IPS-20b (cell line): ENCODE results near the gene ADAM23.

Source experiments
- H3K27ac ChIP-seq: one replicate; pipeline ENCODE4 v1.5.1; 2013; ENCODE audit warnings: low read length
- H3K27me3 ChIP-seq: 2 replicates; pipeline ENCODE4 v1.6.1; 2013; ENCODE audit warnings: mild to moderate bottlenecking, low read length, inconsistent platforms; ENCODE audit not compliant: insufficient read depth
- H3K36me3 ChIP-seq: 2 replicates; pipeline ENCODE4 v1.6.1; 2013; ENCODE audit warnings: low read depth, mild to moderate bottlenecking, inconsistent platforms, low read length, moderate library complexity; ENCODE audit not compliant: insufficient read depth
- H3K4me1 ChIP-seq: 2 replicates; pipeline ENCODE4 v1.6.1; 2013; ENCODE audit warnings: mild to moderate bottlenecking, control low read depth, inconsistent platforms, low read length, moderate library complexity; ENCODE audit not compliant: insufficient read depth
- H3K4me3 ChIP-seq: 2 replicates; pipeline ENCODE4 v1.5.1; 2013; ENCODE audit warnings: mild to moderate bottlenecking, low read length, inconsistent platforms
- H3K9ac ChIP-seq: 2 replicates; pipeline ENCODE4 v1.6.1; 2013; ENCODE audit warnings: low read depth, mild to moderate bottlenecking, inconsistent platforms, low read length, moderate library complexity
- H3K9me3 ChIP-seq: 2 replicates; pipeline ENCODE4 v1.6.1; 2013; ENCODE audit warnings: mild to moderate bottlenecking, low read depth, low read length, inconsistent platforms; ENCODE audit not compliant: insufficient read depth

ADAM23 gene

DNA sequence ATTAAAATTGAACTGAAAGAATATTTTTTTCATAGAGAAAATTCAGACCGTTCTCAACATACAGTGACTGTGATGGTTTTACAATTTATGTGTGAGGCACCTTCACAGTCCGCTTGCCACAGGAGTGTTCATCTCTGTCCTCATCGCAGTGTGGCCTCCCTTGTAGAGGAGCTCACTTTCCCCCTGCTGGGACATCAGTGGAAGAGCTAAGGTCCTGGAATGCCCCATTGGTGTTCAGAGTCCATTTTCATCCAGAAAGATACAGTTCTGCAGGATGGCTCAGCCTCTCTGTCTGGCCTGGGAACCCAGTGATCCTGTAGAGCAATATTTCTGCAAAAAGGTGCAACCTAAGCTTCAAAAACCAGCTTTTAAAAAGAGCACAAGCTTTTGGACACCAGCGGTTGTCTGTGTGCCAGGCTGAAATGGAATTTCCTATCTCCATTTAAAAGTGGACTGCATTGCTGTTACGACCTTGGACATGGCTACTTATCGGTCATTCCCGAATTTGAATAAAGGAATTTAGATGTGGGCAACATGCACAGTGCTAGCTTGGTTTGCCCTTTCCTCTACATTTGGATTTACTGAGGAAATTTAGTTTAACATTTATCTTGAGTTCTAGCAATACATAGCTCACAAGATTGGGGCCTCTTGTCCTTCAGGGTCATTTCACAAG lies 172.2 kb downstream of the ADAM23 start:
- Histone ChIP-seq H3K4me3 (no peak overlapping the region), H3K4me1 (no peaks in the 10 kb centered on the region; the same call in 1 of the 2 replicates), H3K27me3 (no peaks in the 10 kb centered on the region), H3K36me3 (no peaks in the 10 kb centered on the region), H3K27ac (no peak overlapping the region), H3K9me3 (no peaks in the 10 kb centered on the region; the same call in 1 of the 2 replicates), H3K9ac (no peak overlapping the region)

DNA sequence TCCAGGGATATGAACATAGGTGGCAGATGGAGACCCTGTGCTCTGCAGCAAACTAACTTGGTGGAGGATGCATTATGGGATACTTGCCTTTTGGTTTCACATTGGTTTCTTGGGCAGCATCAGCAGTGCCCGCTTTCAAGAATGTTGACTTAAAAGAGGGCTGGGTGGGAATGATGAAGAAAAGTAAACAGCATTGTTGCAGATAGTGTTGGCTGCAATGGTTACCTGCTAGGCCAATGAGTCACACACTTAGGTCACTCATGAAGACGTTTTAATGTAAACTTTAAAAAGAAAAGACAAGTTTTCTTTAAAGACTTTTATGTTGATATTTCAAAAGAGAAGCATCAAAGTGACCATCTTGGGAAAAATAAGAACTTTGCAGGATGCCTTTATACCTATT lies 172.8 kb downstream of the ADAM23 start:
- Histone ChIP-seq H3K9ac (no peak overlapping the region), H3K4me3 (no peak overlapping the region), H3K27ac (no peak overlapping the region), H3K9me3 (no peaks in the 10 kb centered on the region; the same call in 1 of the 2 replicates), H3K4me1 (no peaks in the 10 kb centered on the region; the same call in 1 of the 2 replicates), H3K36me3 (no peaks in the 10 kb centered on the region), H3K27me3 (no peaks in the 10 kb centered on the region)

DNA sequence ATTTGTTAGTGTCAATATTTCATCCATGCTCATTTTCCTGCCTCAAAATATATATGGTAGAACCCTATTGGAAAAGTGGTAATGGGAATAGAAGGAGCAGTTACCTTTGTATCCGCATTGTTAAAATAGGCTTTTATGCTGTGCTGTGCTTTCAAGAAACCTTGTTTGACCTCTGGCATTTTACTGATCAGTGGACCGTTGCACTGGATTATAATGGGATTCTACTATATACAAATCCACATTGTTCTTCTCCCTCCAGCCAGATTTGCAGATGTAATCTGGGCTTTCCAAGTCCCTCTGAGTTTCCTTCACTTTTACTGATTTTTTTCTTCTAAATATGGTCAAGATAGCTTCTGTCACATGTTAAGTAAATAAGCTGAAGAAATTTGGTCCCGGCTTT lies 175.7 kb downstream of the ADAM23 start:
- Histone ChIP-seq H3K36me3 (no peaks in the 10 kb centered on the region), H3K27ac (no peak overlapping the region), H3K9me3 (no peaks in the 10 kb centered on the region)

DNA sequence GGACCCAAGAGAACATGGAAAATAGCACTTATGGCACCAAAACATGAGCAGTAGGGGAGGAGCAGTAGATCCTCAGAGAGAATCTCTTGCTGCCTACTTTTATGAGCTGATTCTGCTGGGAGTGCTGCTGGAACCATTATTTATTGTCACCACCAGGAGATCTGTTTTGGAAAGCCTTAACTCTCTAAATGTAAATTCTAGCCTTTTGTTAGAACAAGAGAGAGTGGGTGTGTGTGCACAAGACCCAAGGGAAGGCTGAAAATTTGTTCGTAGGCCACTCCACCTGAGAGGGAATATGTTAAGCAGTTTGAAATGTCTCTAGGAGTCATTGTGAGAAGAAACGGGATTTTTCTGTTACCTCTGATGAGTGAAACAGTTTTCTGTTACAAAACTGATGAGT lies 182.8 kb downstream of the ADAM23 start:
- Histone ChIP-seq H3K4me3 (no peak overlapping the region), H3K27me3 (no peaks in the 10 kb centered on the region; the same call in 1 of the 2 replicates), H3K4me1 (no peaks in the 10 kb centered on the region), H3K9me3 (no peaks in the 10 kb centered on the region), H3K36me3 (no peaks in the 10 kb centered on the region), H3K9ac (no peak overlapping the region), H3K27ac (no peak overlapping the region)

More for the DNA sequence above, 175.7 kb downstream of the ADAM23 start:
- H3K4me3 ChIP-seq, result no peak overlapping the region
- H3K27me3 ChIP-seq, result no peaks in the 10 kb centered on the region
- no peak overlapping the region for H3K9ac ChIP-seq
- H3K4me1 ChIP-seq, result no peaks in the 10 kb centered on the region; the same call in 1 of the 2 replicates

DNA sequence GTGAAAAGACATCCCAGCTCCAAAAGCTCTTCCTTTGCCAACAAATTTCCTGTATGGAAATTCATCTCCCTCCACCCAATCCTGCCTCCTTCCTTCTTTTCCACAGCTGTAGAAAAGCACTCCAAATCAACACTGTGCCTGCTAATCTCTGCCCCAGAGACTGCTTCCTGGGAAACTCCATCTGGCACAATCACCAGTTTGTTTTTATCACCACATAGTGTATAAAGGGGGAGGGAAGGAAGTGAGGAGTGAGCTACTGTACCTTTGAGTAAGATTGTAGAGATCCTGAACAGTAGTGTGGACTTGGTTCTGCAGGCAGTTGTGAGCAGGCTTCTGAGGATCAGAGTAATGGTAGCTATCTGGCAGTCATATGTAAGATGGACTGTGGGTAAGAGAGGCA lies 184.3 kb downstream of the ADAM23 start:
- Histone ChIP-seq H3K27ac (no peak overlapping the region), H3K4me3 (no peak overlapping the region), H3K4me1 (no peaks in the 10 kb centered on the region), H3K36me3 (no peaks in the 10 kb centered on the region), H3K27me3 (no peaks in the 10 kb centered on the region; the same call in 1 of the 2 replicates), H3K9ac (no peak overlapping the region), H3K9me3 (no peaks in the 10 kb centered on the region)

DNA sequence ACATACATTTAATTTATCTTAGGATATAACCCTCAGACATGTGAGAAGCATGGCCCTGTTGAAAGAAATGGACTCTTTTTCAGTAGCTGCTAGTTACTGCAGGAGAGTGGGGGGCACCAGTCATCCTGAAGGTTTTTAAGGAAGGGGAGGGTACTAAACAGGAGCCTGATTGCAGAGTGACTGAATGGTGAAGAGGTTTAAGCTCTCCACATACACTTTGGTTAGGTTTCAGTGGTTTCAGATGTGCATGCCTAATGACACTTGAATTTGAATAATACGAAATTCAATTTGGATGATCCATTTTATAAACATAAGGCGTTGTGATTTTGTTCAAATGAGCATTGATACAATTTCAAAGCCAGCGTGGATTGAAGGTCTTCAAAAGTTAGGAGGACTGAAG lies 188.0 kb downstream of the ADAM23 start:
- H3K9ac ChIP-seq, result no peak overlapping the region
- no peaks in the 10 kb centered on the region; the same call in 1 of the 2 replicates for H3K4me1 ChIP-seq
- no peaks in the 10 kb centered on the region for H3K36me3 ChIP-seq
- no peaks in the 10 kb centered on the region for H3K9me3 ChIP-seq
- H3K27ac ChIP-seq, result no peak overlapping the region
- no peaks in the 10 kb centered on the region; the same call in 1 of the 2 replicates for H3K27me3 ChIP-seq
- H3K4me3 ChIP-seq, result no peak overlapping the region

DNA sequence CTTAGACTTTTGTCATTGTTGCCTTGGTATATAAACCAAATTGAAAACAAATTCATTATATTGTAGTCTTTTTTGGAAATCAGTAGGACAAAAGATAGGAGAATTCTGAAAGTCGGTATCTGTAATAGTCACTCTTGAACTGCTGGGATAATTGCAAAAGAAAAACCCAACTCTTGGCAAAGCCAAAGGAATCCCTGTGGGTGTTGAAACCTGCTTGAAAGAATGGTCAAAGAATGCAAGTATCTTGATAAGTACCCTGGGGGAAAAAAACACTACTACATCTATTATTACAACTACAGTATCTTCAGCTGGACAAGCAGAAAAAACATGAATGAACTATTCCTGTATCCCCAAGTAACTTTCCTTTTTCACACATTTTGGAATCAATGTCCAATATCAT lies 191.7 kb downstream of the ADAM23 start:
- no peaks in the 10 kb centered on the region for H3K9me3 ChIP-seq
- H3K27me3 ChIP-seq, result peaks cover 22% of the 10 kb centered on the region
- H3K9ac ChIP-seq, result no peak overlapping the region
- H3K4me1 ChIP-seq, result no peaks in the 10 kb centered on the region; the same call in 1 of the 2 replicates
- no peaks in the 10 kb centered on the region for H3K36me3 ChIP-seq
- no peak overlapping the region for H3K4me3 ChIP-seq
- H3K27ac ChIP-seq, result no peak overlapping the region

DNA sequence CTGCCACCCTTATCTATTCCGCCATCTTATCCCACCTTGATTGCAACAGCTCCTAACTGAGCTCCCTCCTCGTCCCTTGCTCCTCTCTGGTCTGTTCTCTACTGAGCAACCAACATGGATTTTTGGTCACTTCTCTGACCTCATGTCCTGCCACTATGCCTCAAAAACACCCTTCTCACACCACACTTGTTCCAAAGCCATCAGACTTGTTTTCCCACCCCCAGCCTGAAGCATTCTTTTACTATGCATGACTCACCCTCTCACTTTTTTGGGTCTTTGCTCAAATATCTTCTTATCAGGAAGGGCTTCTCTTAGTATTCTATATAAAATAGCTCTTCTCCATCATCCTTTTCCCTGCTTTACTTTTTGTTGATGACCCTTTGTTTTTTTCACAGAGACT lies 196.3 kb downstream of the ADAM23 start:
- Histone ChIP-seq H3K4me1 (no peaks in the 10 kb centered on the region; the same call in none of the 2 replicates), H3K9ac (no peak overlapping the region), H3K27ac (no peak overlapping the region), H3K27me3 (peaks cover 66% of the 10 kb centered on the region), H3K4me3 (no peak overlapping the region), H3K36me3 (no peaks in the 10 kb centered on the region), H3K9me3 (no peaks in the 10 kb centered on the region)

DNA sequence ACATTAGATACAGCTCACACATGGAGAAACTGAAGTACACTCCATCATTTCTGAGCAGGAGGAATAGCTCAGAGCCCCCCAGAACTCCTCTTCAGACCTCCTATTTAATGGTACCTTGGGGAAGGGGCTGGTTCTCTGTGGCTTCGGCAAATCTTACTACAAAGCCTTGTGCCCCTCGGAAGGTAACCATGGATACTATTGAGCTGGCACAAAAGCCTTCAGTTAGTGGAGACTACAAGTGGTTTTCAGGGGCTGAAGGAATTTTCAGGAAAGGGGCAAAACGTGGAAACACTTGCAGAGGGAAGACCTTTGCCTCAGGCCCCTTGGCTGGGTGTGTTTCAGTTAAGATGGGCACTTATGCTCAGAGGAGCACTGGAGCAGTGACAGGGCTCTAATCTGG lies 197.9 kb downstream of the ADAM23 start:
- Histone ChIP-seq H3K27me3 (peaks cover 72% of the 10 kb centered on the region), H3K4me3 (peak overlapping the region; percentile 77; the same call in 1 of the 2 replicates), H3K36me3 (no peaks in the 10 kb centered on the region), H3K4me1 (no peaks in the 10 kb centered on the region; the same call in 1 of the 2 replicates), H3K9ac (no peak overlapping the region), H3K27ac (no peak overlapping the region), H3K9me3 (no peaks in the 10 kb centered on the region)

DNA sequence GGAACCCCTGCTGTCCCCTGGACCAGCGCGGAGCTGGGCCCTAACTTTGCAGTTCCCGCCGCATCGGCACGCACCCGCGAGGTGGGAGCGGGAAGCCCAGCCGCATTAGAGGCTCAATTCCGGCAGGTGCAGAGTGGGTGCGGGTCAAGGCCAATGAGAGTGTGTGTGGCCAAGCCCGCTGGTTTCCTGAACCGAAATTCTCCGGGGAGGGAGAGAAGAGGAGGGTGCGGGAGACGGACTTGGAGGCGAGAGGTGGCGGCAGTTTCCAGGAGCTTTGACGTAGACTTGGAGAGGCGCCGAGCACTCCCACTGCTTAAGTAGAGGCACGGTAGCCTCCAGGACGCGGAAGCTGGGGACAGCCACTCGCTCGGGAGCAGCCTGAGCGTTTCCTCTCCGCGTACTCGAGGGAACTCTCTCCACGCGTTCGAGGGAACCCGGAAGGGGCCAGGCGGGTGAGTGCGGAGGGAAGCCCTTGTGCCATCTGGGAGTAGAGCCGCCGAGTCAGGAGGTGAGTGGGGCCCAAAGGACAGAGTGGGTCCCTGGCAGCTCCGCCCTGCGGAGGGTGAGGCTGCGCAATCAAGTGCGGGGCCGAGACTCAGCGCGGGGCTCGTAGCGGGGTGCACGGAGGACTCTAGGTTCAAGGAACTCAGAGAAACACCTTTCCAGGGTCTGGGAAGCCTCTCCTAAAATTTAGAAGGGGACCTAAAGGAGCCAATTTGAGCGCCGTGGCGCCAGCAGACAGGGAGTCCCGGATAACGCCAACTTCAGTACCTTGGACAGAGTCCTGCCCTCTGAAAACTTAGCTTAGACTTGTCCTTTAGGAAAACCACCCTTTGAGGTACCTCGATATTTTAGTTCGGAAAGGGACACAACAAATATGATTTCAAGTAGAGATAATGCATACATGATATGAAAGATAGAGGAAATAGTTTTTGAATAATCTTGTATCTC lies 199.0 kb downstream of the ADAM23 start, which contains the start of gene FAM237A:
Gene FAM237A (plus strand): TSS at position 413 of the 951 bp plus-strand sequence. CDS start 1,750 bp downstream, outside the sequence.
- Histone ChIP-seq H3K9ac (no peak within 1 kb of the TSS), H3K4me1 (no peaks in the 10 kb centered on the region; the same call in 1 of the 2 replicates), H3K27ac (no peak within 1 kb of the TSS), H3K36me3 (no peaks in the 10 kb centered on the region), H3K4me3 (peak within 1 kb of the TSS; percentile 77), H3K27me3 (peaks cover 72% of the 10 kb centered on the region), H3K9me3 (no peaks in the 10 kb centered on the region)

DNA sequence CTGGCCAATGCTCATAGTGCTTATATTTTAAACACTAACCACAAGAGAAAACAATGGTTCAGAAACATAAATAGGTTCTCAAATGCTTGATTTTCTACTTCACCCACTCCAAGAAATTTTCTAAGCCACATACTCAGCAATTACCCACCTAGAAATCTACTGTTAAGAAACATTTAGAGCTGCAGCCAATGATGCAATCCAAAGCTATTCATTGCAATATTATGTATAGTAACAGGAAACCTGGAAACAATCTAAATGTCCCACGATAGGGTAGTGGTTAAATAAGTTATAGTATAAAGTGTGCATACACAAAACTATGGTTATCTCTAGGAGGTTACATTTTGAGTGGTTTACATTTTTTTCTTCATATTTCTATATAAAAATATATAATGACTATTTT lies 204.7 kb downstream of the ADAM23 start:
- no peak overlapping the region for H3K4me3 ChIP-seq
- H3K36me3 ChIP-seq, result no peaks in the 10 kb centered on the region
- no peak overlapping the region for H3K9ac ChIP-seq
- H3K4me1 ChIP-seq, result no peaks in the 10 kb centered on the region
- peaks cover 21% of the 10 kb centered on the region for H3K27me3 ChIP-seq
- H3K27ac ChIP-seq, result no peak overlapping the region
- H3K9me3 ChIP-seq, result no peaks in the 10 kb centered on the region
